Measurements from ENCODE around the gene HOXC11.

- peak in 1 of 2 donors; percentile 34 for TF ChIP-seq POLR2A (IDR thresholded peaks at IDR 0.05)
- TF ChIP-seq CTCF (IDR thresholded peaks at IDR 0.05): no peak
Observed at GRCh38 chr12:53973236-53974042, 513 bp downstream of the HOXC11 start.
